OCI-LY7 (cell line): ENCODE data around the gene KIF16B.

ENCODE experiments used
- EZH2phosphoT487 ChIP-seq: fragments of 200-600 bp; sonication (generic); IDR thresholded peaks from 2 replicates; pipeline ENCODE4 v1.6.1; 2018; ENCODE audit warnings: low read depth, borderline replicate concordance, mild to moderate bottlenecking, mixed run types, antibody characterized with exemption, low read length, moderate library complexity, mixed read lengths
- TF ChIP-seq, protein P1 (sequence below): fragments of 200-600 bp; sonication (generic); conservative IDR thresholded peaks from 2 replicates; pipeline ENCODE4 v1.5.1; 2014; ENCODE audit warnings: mild to moderate bottlenecking, antibody characterized with exemption, low read length, moderate library complexity, mixed read lengths

DNA sequence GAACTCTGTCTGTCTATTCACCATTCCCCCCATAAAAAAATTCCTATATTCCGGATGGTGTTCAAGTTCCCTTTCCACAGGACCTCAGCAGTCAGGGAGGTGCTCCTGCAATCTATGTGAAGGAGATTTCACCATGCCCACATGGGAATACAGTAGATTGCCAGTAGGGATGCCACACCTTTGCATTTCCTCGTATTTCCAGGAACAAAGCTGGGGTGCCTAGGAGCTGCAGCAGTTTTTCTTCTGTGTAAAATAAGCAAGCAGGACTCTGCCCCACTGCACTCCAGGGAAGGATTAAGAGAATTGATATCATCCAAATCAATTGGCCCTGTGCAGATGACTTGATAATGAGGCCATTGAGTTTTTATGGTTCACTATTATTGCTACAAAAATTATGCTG is 7.4 kb upstream of the KIF16B start:
- TF ChIP-seq, protein P1, sequence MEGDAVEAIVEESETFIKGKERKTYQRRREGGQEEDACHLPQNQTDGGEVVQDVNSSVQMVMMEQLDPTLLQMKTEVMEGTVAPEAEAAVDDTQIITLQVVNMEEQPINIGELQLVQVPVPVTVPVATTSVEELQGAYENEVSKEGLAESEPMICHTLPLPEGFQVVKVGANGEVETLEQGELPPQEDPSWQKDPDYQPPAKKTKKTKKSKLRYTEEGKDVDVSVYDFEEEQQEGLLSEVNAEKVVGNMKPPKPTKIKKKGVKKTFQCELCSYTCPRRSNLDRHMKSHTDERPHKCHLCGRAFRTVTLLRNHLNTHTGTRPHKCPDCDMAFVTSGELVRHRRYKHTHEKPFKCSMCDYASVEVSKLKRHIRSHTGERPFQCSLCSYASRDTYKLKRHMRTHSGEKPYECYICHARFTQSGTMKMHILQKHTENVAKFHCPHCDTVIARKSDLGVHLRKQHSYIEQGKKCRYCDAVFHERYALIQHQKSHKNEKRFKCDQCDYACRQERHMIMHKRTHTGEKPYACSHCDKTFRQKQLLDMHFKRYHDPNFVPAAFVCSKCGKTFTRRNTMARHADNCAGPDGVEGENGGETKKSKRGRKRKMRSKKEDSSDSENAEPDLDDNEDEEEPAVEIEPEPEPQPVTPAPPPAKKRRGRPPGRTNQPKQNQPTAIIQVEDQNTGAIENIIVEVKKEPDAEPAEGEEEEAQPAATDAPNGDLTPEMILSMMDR: no peak
- TF ChIP-seq EZH2phosphoT487: no peak
